ENCODE measurements around the gene TSC22D4.
A peak's percentile ranks its signal among the peaks of the same experiment; 100 is the strongest.

TSC22D4 gene

GRCh38 chr7:100428967-100429636, 49.9 kb downstream of the TSC22D4 start:
- peak; percentile 99 for DNase-seq (ENCODE audit: low read depth)
- H3K4me3 ChIP-seq (ENCODE audit: control insufficient read depth, low read depth, low read length): peak overlapping the region; percentile 84
- TF ChIP-seq CTCF (conservative IDR thresholded peaks at IDR 0.05; ENCODE audit: control insufficient read depth, insufficient read depth, low read depth, low read length): no peak

- no peak for TF ChIP-seq CTCF (conservative IDR thresholded peaks at IDR 0.05; ENCODE audit: control insufficient read depth, insufficient read depth, low read depth, low read length)
- H3K4me3 ChIP-seq (ENCODE audit: control insufficient read depth, low read depth, low read length): peak within 1 kb of the TSS; percentile 84
- DNase-seq (ENCODE audit: low read depth): peak; percentile 97
Observed at GRCh38 chr7:100428199-100428966, 50.6 kb downstream of the TSC22D4 start, which contains the start of gene ZCWPW1. Gene ZCWPW1 (minus strand): TSS chr7:100428703. CDS start chr7:100420649, 8,054 bp downstream.

GRCh38 chr7:100427762-100428198, 51.2 kb downstream of the TSC22D4 start:
- TF ChIP-seq CTCF (conservative IDR thresholded peaks at IDR 0.05; ENCODE audit: control insufficient read depth, insufficient read depth, low read depth, low read length): no peak
- peak overlapping the region; percentile 84 for H3K4me3 ChIP-seq (ENCODE audit: control insufficient read depth, low read depth, low read length)
- no peak for DNase-seq (ENCODE audit: low read depth)

DNA sequence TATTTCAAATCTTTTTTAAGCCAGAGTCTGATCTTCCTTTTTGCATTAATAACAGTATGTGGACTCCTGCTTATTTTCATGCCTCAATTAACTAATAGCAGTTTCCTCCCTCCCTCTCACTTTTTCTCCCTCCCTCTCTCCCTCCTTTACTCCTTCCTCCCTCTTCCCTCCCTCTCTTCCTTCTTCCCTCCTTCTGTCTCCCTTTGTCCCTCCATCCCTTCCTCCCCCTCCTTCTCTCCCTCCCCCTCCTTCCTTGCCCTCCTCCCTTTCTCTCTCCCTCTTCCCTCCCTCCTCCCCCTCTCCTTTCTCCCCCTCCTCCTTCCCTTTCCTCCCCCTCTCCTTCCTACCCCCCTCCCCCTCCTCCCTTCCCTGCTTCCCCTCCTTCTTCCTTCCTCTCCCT, 52.5 kb downstream of the TSC22D4 start:
- DNase-seq (ENCODE audit: low read depth): no peak
- TF ChIP-seq CTCF (conservative IDR thresholded peaks at IDR 0.05; ENCODE audit: control insufficient read depth, insufficient read depth, low read depth, low read length): no peak
- no peak overlapping the region for H3K4me3 ChIP-seq (ENCODE audit: control insufficient read depth, low read depth, low read length)

DNA sequence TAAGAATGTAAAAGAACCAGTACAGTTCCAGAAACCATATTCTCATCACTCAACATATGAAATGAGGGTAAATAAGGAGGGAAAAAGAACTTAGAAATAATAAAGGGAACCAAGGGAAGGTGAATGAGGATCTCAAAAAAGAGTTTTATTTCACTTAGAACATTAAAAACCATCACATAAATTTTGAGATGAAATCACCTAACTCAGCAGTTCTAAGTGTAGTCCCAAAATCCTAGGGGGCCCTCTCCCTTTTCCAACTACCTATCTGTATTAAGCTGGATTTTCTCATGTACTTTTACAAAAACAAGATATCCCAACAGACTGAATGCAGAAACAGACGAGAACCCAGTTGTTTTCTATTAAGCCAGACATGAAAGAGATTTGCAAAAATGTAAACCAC, 53.7 kb downstream of the TSC22D4 start:
- TF ChIP-seq CTCF (conservative IDR thresholded peaks at IDR 0.05; ENCODE audit: control insufficient read depth, insufficient read depth, low read depth, low read length): no peak
- no peak for DNase-seq (ENCODE audit: low read depth)
- no peak overlapping the region for H3K4me3 ChIP-seq (ENCODE audit: control insufficient read depth, low read depth, low read length)

DNA sequence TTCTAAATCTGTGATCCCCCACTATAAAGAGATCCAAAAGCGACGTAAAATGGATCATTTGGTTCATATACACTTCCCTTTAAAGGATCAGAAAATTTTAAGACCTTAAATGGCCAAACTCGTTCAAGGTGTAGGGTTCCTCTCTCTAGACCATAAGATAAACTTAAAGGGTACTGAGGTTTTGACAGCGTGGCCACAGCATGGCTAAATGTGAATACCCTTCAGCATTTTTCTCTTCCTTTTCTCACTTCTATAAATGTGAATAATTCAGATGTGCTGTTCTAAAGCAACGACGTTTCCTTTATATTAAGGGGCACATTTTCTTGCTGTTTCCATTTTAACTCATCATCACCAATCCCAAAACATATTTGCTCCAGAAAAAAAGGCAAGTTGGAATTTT, 55.7 kb downstream of the TSC22D4 start:
- no peak for TF ChIP-seq CTCF (conservative IDR thresholded peaks at IDR 0.05; ENCODE audit: control insufficient read depth, insufficient read depth, low read depth, low read length)

More for the DNA sequence above, 55.7 kb downstream of the TSC22D4 start:
- H3K4me3 ChIP-seq (ENCODE audit: control insufficient read depth, low read depth, low read length): no peak overlapping the region
- DNase-seq (ENCODE audit: low read depth): no peak

Data from fibroblast of mammary gland (primary cell).